H9 (cell line): Measurements from ENCODE around the gene TMTC2. TPM values are rescaled to one million over a fixed set of nuclear protein-coding genes. Genes with fewer than 3 reads are reported as not detected.

ENCODE experiments used
- DNase-seq: peaks from one replicate; pipeline ENCODE4 v3.0.0-alpha.2; 2017
- H2AFZ ChIP-seq: one replicate; pipeline ENCODE4 v1.6.1; 2013; ENCODE audit warnings: mild to moderate bottlenecking, low read length, control low read depth, moderate library complexity
- H2AK5ac ChIP-seq: 2 replicates; pipeline ENCODE4 v1.6.1; 2013; ENCODE audit warnings: low read length, control low read depth, mixed read lengths; ENCODE audit not compliant: insufficient read length
- H2BK120ac ChIP-seq: one replicate; pipeline ENCODE4 v1.6.1; 2013; ENCODE audit warnings: low read depth, mild to moderate bottlenecking, low read length, control low read depth, inconsistent platforms; ENCODE audit not compliant: poor library complexity, severe bottlenecking
- H2BK12ac ChIP-seq: 2 replicates; pipeline ENCODE4 v1.6.1; 2013; ENCODE audit warnings: low read length, control low read depth, mixed read lengths, low read depth; ENCODE audit not compliant: insufficient read length
- H2BK15ac ChIP-seq: 2 replicates; pipeline ENCODE4 v1.6.1; 2013; ENCODE audit warnings: low read depth, low read length, control low read depth
- H2BK20ac ChIP-seq: one replicate; pipeline ENCODE4 v1.6.1; 2013; ENCODE audit warnings: low read depth, mild to moderate bottlenecking, low read length, control low read depth, inconsistent platforms; ENCODE audit not compliant: poor library complexity, severe bottlenecking
- H2BK5ac ChIP-seq: 2 replicates; pipeline ENCODE4 v1.6.1; 2013; ENCODE audit warnings: low read length, control low read depth, mixed read lengths; ENCODE audit not compliant: insufficient read length
- H3K14ac ChIP-seq: 2 replicates; pipeline ENCODE4 v1.6.1; 2013; ENCODE audit warnings: low read length, control low read depth; ENCODE audit not compliant: insufficient read depth
- H3K18ac ChIP-seq: 2 replicates; pipeline ENCODE4 v1.6.1; 2013; ENCODE audit warnings: low read depth, mild to moderate bottlenecking, mixed read lengths, low read length, control low read depth; ENCODE audit not compliant: insufficient read length
- H3K23ac ChIP-seq: 2 replicates; pipeline ENCODE4 v1.6.1; 2013; ENCODE audit warnings: low read length, control low read depth, mixed read lengths, low read depth; ENCODE audit not compliant: insufficient read length
- H3K23me2 ChIP-seq: 2 replicates; pipeline ENCODE4 v1.6.1; 2013; ENCODE audit warnings: low read depth, mild to moderate bottlenecking, mixed read lengths, low read length, control low read depth; ENCODE audit not compliant: insufficient read length, poor library complexity, severe bottlenecking
- H3K27ac ChIP-seq: 2 replicates; pipeline ENCODE4 v1.5.1; 2013; ENCODE audit warnings: low read length, control low read depth, mixed read lengths, low read depth; ENCODE audit not compliant: insufficient read length
- H3K27me3 ChIP-seq: 2 replicates; pipeline ENCODE4 v1.6.1; 2013; ENCODE audit warnings: low read length, control low read depth, inconsistent platforms; ENCODE audit not compliant: insufficient read depth
- H3K4ac ChIP-seq: 2 replicates; pipeline ENCODE4 v1.6.1; 2013; ENCODE audit warnings: low read depth, mild to moderate bottlenecking, control low read depth, inconsistent platforms, low read length, moderate library complexity
- H3K4me1 ChIP-seq: 2 replicates; pipeline ENCODE4 v1.6.1; 2013; ENCODE audit warnings: low read length, control low read depth, inconsistent platforms; ENCODE audit not compliant: insufficient read depth
- H3K4me2 ChIP-seq: 2 replicates; pipeline ENCODE4 v1.6.1; 2013; ENCODE audit warnings: low read length, control low read depth, mixed read lengths; ENCODE audit not compliant: insufficient read length, insufficient read depth
- H3K56ac ChIP-seq: 2 replicates; pipeline ENCODE4 v1.6.1; 2013; ENCODE audit warnings: low read depth, mild to moderate bottlenecking, mixed read lengths, low read length, control low read depth; ENCODE audit not compliant: insufficient read length
- H3K79me1 ChIP-seq: 2 replicates; pipeline ENCODE4 v1.6.1; 2013; ENCODE audit warnings: low read depth, mild to moderate bottlenecking, moderate library complexity, low read length, control low read depth, inconsistent platforms; ENCODE audit not compliant: insufficient read depth, poor library complexity, severe bottlenecking
- H3K79me2 ChIP-seq: 2 replicates; pipeline ENCODE4 v1.6.1; 2013; ENCODE audit warnings: low read length, control low read depth, inconsistent platforms; ENCODE audit not compliant: insufficient read depth
- H3K9ac ChIP-seq: 2 replicates; pipeline ENCODE4 v1.6.1; 2013; ENCODE audit warnings: low read length, control low read depth, mixed read lengths; ENCODE audit not compliant: insufficient read length; ENCODE audit errors: extremely low read depth
- H3K9me3 ChIP-seq: one replicate; pipeline ENCODE4 v1.6.1; 2013; ENCODE audit warnings: low read depth, low read length, inconsistent platforms; ENCODE audit not compliant: control insufficient read depth
- H3T11ph ChIP-seq: one replicate; pipeline ENCODE4 v1.6.1; 2013; ENCODE audit warnings: mild to moderate bottlenecking, low read length, control low read depth, inconsistent platforms
- H4K20me1 ChIP-seq: one replicate; pipeline ENCODE4 v1.6.1; 2013; ENCODE audit not compliant: control insufficient read depth, insufficient read length, insufficient read depth
- H4K5ac ChIP-seq: 2 replicates; pipeline ENCODE4 v1.6.1; 2013; ENCODE audit warnings: low read depth, mild to moderate bottlenecking, mixed read lengths, low read length, control low read depth; ENCODE audit not compliant: insufficient read length
- H4K8ac ChIP-seq: replicated peaks from 2 replicates; pipeline ENCODE4 v1.6.1; 2013; ENCODE audit warnings: low read length, control low read depth, mixed read lengths, low read depth; ENCODE audit not compliant: insufficient read length
- H4K91ac ChIP-seq: 2 replicates; pipeline ENCODE4 v1.6.1; 2013; ENCODE audit warnings: low read depth, mild to moderate bottlenecking, moderate library complexity, mixed read lengths, low read length, control low read depth; ENCODE audit not compliant: insufficient read length
- H3K27ac Mint-ChIP-seq, 3 experiments: 2 replicates in 2 of 3; 3 replicates in 1 of 3; pipeline ENCODE4 v1.8.0; 2020 to 2021; ENCODE audit warnings: mixed read lengths in 3 of 3, mild to moderate bottlenecking in 1 of 3, moderate library complexity in 1 of 3
- H3K27me3 Mint-ChIP-seq: 2 replicates; pipeline ENCODE4 v1.8.0; 2021; ENCODE audit warnings: low read depth, mild to moderate bottlenecking, moderate library complexity, mixed read lengths
- H3K36me3 Mint-ChIP-seq, 3 experiments: 2 replicates in 2 of 3; 3 replicates in 1 of 3; pipeline ENCODE4 v1.8.0; 2020 to 2021; ENCODE audit warnings: low read depth in 3 of 3, mixed read lengths in 3 of 3; ENCODE audit not compliant: insufficient read depth in 1 of 3
- H3K4me1 Mint-ChIP-seq, 2 experiments: 2 replicates each; pipeline ENCODE4 v1.8.0; 2020; ENCODE audit warnings: mixed read lengths in 2 of 2
- H3K4me3 Mint-ChIP-seq, 2 experiments: 2 replicates in 1 of 2; 3 replicates in 1 of 2; pipeline ENCODE4 v1.8.0; 2020 to 2021; ENCODE audit warnings: mild to moderate bottlenecking in 2 of 2, mixed read lengths in 2 of 2, moderate library complexity in 1 of 2
- H3K9me3 Mint-ChIP-seq, 2 experiments: 2 replicates in 1 of 2; 3 replicates in 1 of 2; pipeline ENCODE4 v1.8.0; 2020; ENCODE audit warnings: mild to moderate bottlenecking in 2 of 2, mixed read lengths in 2 of 2, moderate library complexity in 1 of 2
- CTCF ChIP-seq: fragments of 200-600 bp; sonication (generic); conservative IDR thresholded peaks from 3 replicates; pipeline ENCODE4 v1.8.0; 2021; ENCODE audit warnings: antibody characterized with exemption, mild to moderate bottlenecking
- WGBS: extraction: QIAGEN DNeasy Blood & Tissue Kit; methylation state at CpG from one replicate; pipeline ENCODE4 v1.1.7; 2013; ENCODE audit warnings: missing lambda C conversion rate, low lambda C conversion rate, mixed read lengths; ENCODE audit not compliant: insufficient read length; ENCODE audit errors: extremely low coverage; 5-methylcytosine and 5-hydroxymethylcytosine counted together
- total RNA-seq: library from RNA; stranded (reverse); gene quantifications from 2 replicates; pipeline ENCODE4 v1.2.1, GENCODE V29; 2021

The TMTC2 gene
- total RNA-seq, 1 experiment from 2014 or later = 3.1 TPM

- Histone ChIP-seq H3K27ac (no peak overlapping the region), H3K4ac (no peak overlapping the region), H3K27me3 (no peaks in the 10 kb centered on the region), H2AK5ac (no peak overlapping the region), H3K14ac (no peak overlapping the region), H3K4me2 (no peak overlapping the region), H2BK12ac (no peak overlapping the region), H2BK120ac (no peak overlapping the region), H3K18ac (no peak overlapping the region), H3K79me1 (no peaks in the 10 kb centered on the region), H3K4me1 (no peaks in the 10 kb centered on the region), H3K79me2 (no peaks in the 10 kb centered on the region), H3K23ac (no peak overlapping the region), H3K23me2 (no peaks in the 10 kb centered on the region), H4K8ac (no peak overlapping the region), H4K20me1 (no peaks in the 10 kb centered on the region), H2AFZ (no peak overlapping the region), H2BK15ac (no peak overlapping the region), H3K56ac (no peak overlapping the region), H2BK5ac (no peak overlapping the region), H2BK20ac (no peak overlapping the region), H3K9me3 (no peaks in the 10 kb centered on the region), H4K91ac (no peak overlapping the region), H4K5ac (no peak overlapping the region), H3T11ph (no peak overlapping the region), H3K9ac (no peak overlapping the region)
- Mint-ChIP-seq H3K4me3 (no peak overlapping the region), H3K9me3 (no peaks in the 10 kb centered on the region), H3K27ac (peak overlapping the region in 1 of 3 experiments; percentile 57; a peak in 2 of 7 replicates), H3K27me3 (no peaks in the 10 kb centered on the region), H3K36me3 (peaks cover 0 to 4% (median 0%) of the 10 kb centered on the region in 3 experiments; a peak in 2 of 7 replicates), H3K4me1 (peaks cover 4 to 12% of the 10 kb centered on the region in 2 experiments; a peak in 2 of 4 replicates)
- no peak for DNase-seq
- no peak for TF ChIP-seq CTCF
- no CpG with 5 or more reads among the region's 2 CpGs for WGBS
These were observed 60.0 kb downstream of the TMTC2 start for GRCh38 chr12:82746668-82747067.
